Measurements from ENCODE around the gene SCGB1A1.
"Not testable (repeated sequence)": the region's sequence is repeated elsewhere in the genome, so short reads cannot be mapped to it uniquely, and the experiment has no call there.

SCGB1A1 gene

GRCh38 chr11:62423012-62423411 is 4.2 kb downstream of the SCGB1A1 start:
- no peak for DNase-seq

- no peak for DNase-seq
Measured at GRCh38 chr11:62427630-62428233, 8.9 kb downstream of the SCGB1A1 start.

GRCh38 chr11:62428871-62429560 is 10.2 kb downstream of the SCGB1A1 start:
- DNase-seq, result no peak

GRCh38 chr11:62430425-62430824 is 11.6 kb downstream of the SCGB1A1 start:
- no peak for DNase-seq

- no peak for DNase-seq
Measured at GRCh38 chr11:62431171-62431901, 12.5 kb downstream of the SCGB1A1 start.

GRCh38 chr11:62432695-62433094 is 13.9 kb downstream of the SCGB1A1 start:
- no peak for DNase-seq

GRCh38 chr11:62433141-62433903 is 14.5 kb downstream of the SCGB1A1 start:
- DNase-seq, result no peak

- no peak for DNase-seq
Measured at GRCh38 chr11:62433904-62434276, 15.1 kb downstream of the SCGB1A1 start.

GRCh38 chr11:62435846-62436660 is 17.2 kb downstream of the SCGB1A1 start:
- no peak for DNase-seq

GRCh38 chr11:62437616-62438015 is 18.8 kb downstream of the SCGB1A1 start:
- DNase-seq, result no peak

- no peak for DNase-seq
Measured at GRCh38 chr11:62438641-62439040, 19.8 kb downstream of the SCGB1A1 start.

GRCh38 chr11:62439785-62440602 is 21.2 kb downstream of the SCGB1A1 start:
- no peak for DNase-seq

- DNase-seq, result no peak
Measured at GRCh38 chr11:62443390-62444235, 24.8 kb downstream of the SCGB1A1 start.

GRCh38 chr11:62444236-62444833 is 25.5 kb downstream of the SCGB1A1 start:
- DNase-seq, result no peak

GRCh38 chr11:62444835-62445234 is 26.0 kb downstream of the SCGB1A1 start:
- no peak for DNase-seq

- DNase-seq, result no peak
Measured at GRCh38 chr11:62445314-62445740, 26.5 kb downstream of the SCGB1A1 start.

GRCh38 chr11:62446091-62446490 is 27.3 kb downstream of the SCGB1A1 start:
- no peak for DNase-seq

GRCh38 chr11:62449451-62449851 is 30.6 kb downstream of the SCGB1A1 start:
- no peak for DNase-seq

GRCh38 chr11:62449912-62450311 is 31.1 kb downstream of the SCGB1A1 start:
- DNase-seq, result not testable (repeated sequence)

Measured in SW 1271 (cell line).